Measurements from ENCODE around the gene ACOD1. TPM values are rescaled to one million over a fixed set of nuclear protein-coding genes. Genes with fewer than 3 reads are reported as not detected.

Gene ACOD1
- polyA plus RNA-seq, 1 donor (not counting 4 experiments of a cell fraction or from before 2014, with no cell fraction given), result not detected

GRCh38 chr13:76912476-76912875 lies 35.8 kb upstream of the ACOD1 start:
- no peak overlapping the region for H3K4me2 ChIP-seq (ENCODE audit: control insufficient read depth, extremely low read depth, insufficient read depth, low read depth, low read length)
- TF ChIP-seq, protein P1, sequence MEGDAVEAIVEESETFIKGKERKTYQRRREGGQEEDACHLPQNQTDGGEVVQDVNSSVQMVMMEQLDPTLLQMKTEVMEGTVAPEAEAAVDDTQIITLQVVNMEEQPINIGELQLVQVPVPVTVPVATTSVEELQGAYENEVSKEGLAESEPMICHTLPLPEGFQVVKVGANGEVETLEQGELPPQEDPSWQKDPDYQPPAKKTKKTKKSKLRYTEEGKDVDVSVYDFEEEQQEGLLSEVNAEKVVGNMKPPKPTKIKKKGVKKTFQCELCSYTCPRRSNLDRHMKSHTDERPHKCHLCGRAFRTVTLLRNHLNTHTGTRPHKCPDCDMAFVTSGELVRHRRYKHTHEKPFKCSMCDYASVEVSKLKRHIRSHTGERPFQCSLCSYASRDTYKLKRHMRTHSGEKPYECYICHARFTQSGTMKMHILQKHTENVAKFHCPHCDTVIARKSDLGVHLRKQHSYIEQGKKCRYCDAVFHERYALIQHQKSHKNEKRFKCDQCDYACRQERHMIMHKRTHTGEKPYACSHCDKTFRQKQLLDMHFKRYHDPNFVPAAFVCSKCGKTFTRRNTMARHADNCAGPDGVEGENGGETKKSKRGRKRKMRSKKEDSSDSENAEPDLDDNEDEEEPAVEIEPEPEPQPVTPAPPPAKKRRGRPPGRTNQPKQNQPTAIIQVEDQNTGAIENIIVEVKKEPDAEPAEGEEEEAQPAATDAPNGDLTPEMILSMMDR (optimal IDR thresholded peaks at IDR 0.05 in 1 of 3, IDR thresholded peaks at IDR 0.05 in 1 of 3, conservative IDR thresholded peaks at IDR 0.05 in 1 of 3; ENCODE audit: extremely low read depth in 1 of 3, insufficient read depth in 2 of 3, low read length in 3 of 3), result no peak
- TF ChIP-seq EZH2 (IDR thresholded peaks at IDR 0.05; ENCODE audit: low read length), result no peak
- no peaks in the 10 kb centered on the region for H3K4me1 ChIP-seq (ENCODE audit: control insufficient read depth, extremely low read depth, insufficient read depth, low read length)
- no peaks in the 10 kb centered on the region for H3K79me2 ChIP-seq (ENCODE audit: control insufficient read depth, insufficient read depth, low read length)
- no peaks in the 10 kb centered on the region for H3K9me1 ChIP-seq (ENCODE audit: control insufficient read depth, extremely low read depth, insufficient read depth, low read length)
- DNase-seq (ENCODE audit: low read depth, low spot score) (no peak), FAIRE-seq (no peak)
- no peaks in the 10 kb centered on the region for H4K20me1 ChIP-seq (ENCODE audit: control insufficient read depth, extremely low read depth, insufficient read depth, low read length)
- H3K27me3 ChIP-seq (ENCODE audit: control insufficient read depth, extremely low read depth, insufficient read depth, low read length), result no peaks in the 10 kb centered on the region
- no peak overlapping the region for H3K9ac ChIP-seq (ENCODE audit: control insufficient read depth, extremely low read depth, insufficient read depth, low read length)
- no peaks in the 10 kb centered on the region for H3K9me3 ChIP-seq (ENCODE audit: control insufficient read depth, low read depth, low read length)
- no peak overlapping the region for H2AFZ ChIP-seq (ENCODE audit: control insufficient read depth, low read length)
- dilution Hi-C loops (cut with MboI; ENCODE audit: extremely low pct_ligation_motif_present, low sequenced_read_pairs), result no loop called here
- no peaks in the 10 kb centered on the region for H3K36me3 ChIP-seq (ENCODE audit: control insufficient read depth in 2 of 2, extremely low read depth in 1 of 2, insufficient read depth in 2 of 2, low read length in 2 of 2)
- H3K4me3 ChIP-seq (ENCODE audit: control insufficient read depth in 2 of 3, extremely low read depth in 1 of 3, insufficient read depth in 2 of 3, low read depth in 1 of 3, low read length in 3 of 3), result no peak overlapping the region
- no peak overlapping the region for H3K27ac ChIP-seq (ENCODE audit: control insufficient read depth, insufficient read depth, low read length)

DNA sequence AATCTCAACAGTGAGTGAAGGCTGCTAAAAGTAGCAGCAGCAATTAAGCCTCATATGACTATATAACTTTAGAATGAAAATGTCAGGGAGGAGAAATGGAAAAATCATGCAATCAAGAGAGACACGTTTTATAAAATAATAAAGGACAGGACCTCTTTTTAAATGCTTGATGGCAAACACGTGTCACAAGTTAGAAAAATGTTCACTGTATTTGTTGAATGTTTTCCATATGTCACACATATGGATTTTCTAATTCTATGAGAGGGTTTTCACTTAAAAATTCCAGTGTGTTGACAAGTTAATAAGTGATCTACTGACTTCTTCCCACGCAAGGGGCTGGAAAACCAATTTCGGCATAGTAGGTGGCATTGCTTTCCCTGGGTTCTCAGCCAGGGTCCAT lies 34.4 kb upstream of the ACOD1 start:
- Histone ChIP-seq H3K27ac (ENCODE audit: control insufficient read depth, insufficient read depth, low read length) (no peak overlapping the region), H3K4me2 (ENCODE audit: control insufficient read depth, extremely low read depth, insufficient read depth, low read depth, low read length) (no peak overlapping the region), H3K36me3 (ENCODE audit: control insufficient read depth in 2 of 2, extremely low read depth in 1 of 2, insufficient read depth in 2 of 2, low read length in 2 of 2) (no peaks in the 10 kb centered on the region), H3K27me3 (ENCODE audit: control insufficient read depth, extremely low read depth, insufficient read depth, low read length) (no peaks in the 10 kb centered on the region), H3K9me3 (ENCODE audit: control insufficient read depth, low read depth, low read length) (no peaks in the 10 kb centered on the region), H3K4me3 (ENCODE audit: control insufficient read depth in 2 of 3, extremely low read depth in 1 of 3, insufficient read depth in 2 of 3, low read depth in 1 of 3, low read length in 3 of 3) (no peak overlapping the region), H3K79me2 (ENCODE audit: control insufficient read depth, insufficient read depth, low read length) (no peaks in the 10 kb centered on the region), H4K20me1 (ENCODE audit: control insufficient read depth, extremely low read depth, insufficient read depth, low read length) (no peaks in the 10 kb centered on the region), H3K4me1 (ENCODE audit: control insufficient read depth, extremely low read depth, insufficient read depth, low read length) (no peaks in the 10 kb centered on the region), H3K9me1 (ENCODE audit: control insufficient read depth, extremely low read depth, insufficient read depth, low read length) (no peaks in the 10 kb centered on the region), H3K9ac (ENCODE audit: control insufficient read depth, extremely low read depth, insufficient read depth, low read length) (no peak overlapping the region), H2AFZ (ENCODE audit: control insufficient read depth, low read length) (no peak overlapping the region)
- DNase-seq (ENCODE audit: low read depth, low spot score) (no peak), FAIRE-seq (no peak)
- TF ChIP-seq, protein P1 (optimal IDR thresholded peaks at IDR 0.05 in 1 of 3, IDR thresholded peaks at IDR 0.05 in 1 of 3, conservative IDR thresholded peaks at IDR 0.05 in 1 of 3; ENCODE audit: extremely low read depth in 1 of 3, insufficient read depth in 2 of 3, low read length in 3 of 3), result no peak
- no peak for TF ChIP-seq EZH2 (IDR thresholded peaks at IDR 0.05; ENCODE audit: low read length)
- dilution Hi-C loops (cut with MboI; ENCODE audit: extremely low pct_ligation_motif_present, low sequenced_read_pairs), result no loop called here

Data from keratinocyte (primary cell).